ENCODE measurements around the gene RACK1. TPM values are rescaled to one million over a fixed set of nuclear protein-coding genes. Genes with fewer than 3 reads are reported as not detected.

Gene RACK1
- total and polyA plus RNA-seq, 2 donors (not counting 3 experiments of a cell fraction or from before 2014, with no cell fraction given) = 1,910 to 5,629 TPM

DNA sequence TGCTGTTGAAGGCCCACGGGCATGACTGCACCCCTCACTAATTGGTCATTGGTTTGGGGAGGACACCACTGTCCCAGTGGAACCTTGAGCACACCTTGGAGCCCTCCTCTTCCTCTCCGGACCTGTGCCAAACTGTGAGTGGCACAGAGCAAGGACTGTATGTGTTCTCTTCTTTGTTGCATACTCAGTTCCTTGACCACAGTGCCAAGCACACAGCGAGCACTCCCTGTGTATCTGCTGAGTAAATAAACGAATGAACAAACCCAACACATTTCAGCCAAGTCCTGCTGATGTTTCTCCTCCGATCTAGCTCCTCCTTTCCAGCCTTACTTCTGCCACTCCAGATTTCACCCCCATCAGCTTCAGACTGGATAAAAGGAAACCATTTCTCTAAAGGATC, 19.9 kb upstream of the RACK1 start:
- dilution Hi-C loops (cut with MboI; ENCODE audit: extremely low pct_ligation_motif_present, low sequenced_read_pairs) (no loop called here), intact Hi-C loops (cut with micrococcal nuclease) (loop anchor here (5.0 kb wide), 1 partner anchor 461 kb away; the partner anchor contains the start of gene MGAT1)
- Histone ChIP-seq H3K4me1 (ENCODE audit: control insufficient read depth, extremely low read depth, insufficient read depth, low read length) (peaks cover 18% of the 10 kb centered on the region), H3K9me3 (replicated peaks; ENCODE audit: control insufficient read depth, insufficient read depth, low read length) (no peaks in the 10 kb centered on the region), H3K27ac (ENCODE audit: insufficient read depth, low read depth, low read length) (no peak overlapping the region), H3K79me2 (ENCODE audit: control insufficient read depth, insufficient read depth, low read length) (peaks cover 28% of the 10 kb centered on the region), H3K4me3 (replicated peaks in 1 of 3; ENCODE audit: insufficient read depth in 1 of 3, low read depth in 1 of 3, low read length in 3 of 3) (no peak overlapping the region), H3K9me1 (replicated peaks; ENCODE audit: control insufficient read depth, extremely low read depth, insufficient read depth, low read length) (no peaks in the 10 kb centered on the region), H3K9ac (replicated peaks; ENCODE audit: extremely low read depth, insufficient read depth, low read length) (no peak overlapping the region), H4K20me1 (replicated peaks; ENCODE audit: control insufficient read depth, extremely low read depth, insufficient read depth, low read length) (peaks cover 2% of the 10 kb centered on the region), H3K27me3 (ENCODE audit: control insufficient read depth in 2 of 2, insufficient read depth in 2 of 2, low read length in 2 of 2) (no peaks in the 10 kb centered on the region), H2AFZ (ENCODE audit: low read depth, low read length) (no peak overlapping the region), H3K4me2 (ENCODE audit: insufficient read depth, low read length) (no peak overlapping the region), H3K36me3 (ENCODE audit: control insufficient read depth in 2 of 2, extremely low read depth in 1 of 2, insufficient read depth in 2 of 2, low read length in 2 of 2) (peaks cover 0 to 5% of the 10 kb centered on the region in 2 experiments)
- FAIRE-seq (no peak), DNase-seq (ENCODE audit: low read depth, low spot score) (no peak)
- CTCF ChIA-PET = no interaction called here
- TF ChIP-seq POLR2AphosphoS5 (IDR thresholded peaks at IDR 0.05; ENCODE audit: insufficient read depth, low read depth, low read length) (no peak), EZH2 (IDR thresholded peaks at IDR 0.05; ENCODE audit: borderline replicate concordance, low read depth, low read length, severe bottlenecking) (no peak), FOS (IDR thresholded peaks at IDR 0.05; ENCODE audit: borderline replicate concordance, insufficient read depth, low read length) (no peak), MYC (IDR thresholded peaks at IDR 0.05; ENCODE audit: low read depth, low read length) (no peak), JUN (IDR thresholded peaks at IDR 0.05; ENCODE audit: borderline replicate concordance, insufficient read depth, insufficient read length, low read depth) (no peak), GATA2 (IDR thresholded peaks at IDR 0.05; ENCODE audit: insufficient read depth, insufficient read length, low read depth, low read length) (no peak), POLR2A (IDR thresholded peaks at IDR 0.05; ENCODE audit: low read depth, low read length) (no peak)
- TF ChIP-seq, protein P1, sequence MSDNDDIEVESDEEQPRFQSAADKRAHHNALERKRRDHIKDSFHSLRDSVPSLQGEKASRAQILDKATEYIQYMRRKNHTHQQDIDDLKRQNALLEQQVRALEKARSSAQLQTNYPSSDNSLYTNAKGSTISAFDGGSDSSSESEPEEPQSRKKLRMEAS (IDR thresholded peaks at IDR 0.05; ENCODE audit: insufficient read depth, insufficient read length) = no peak
- TF ChIP-seq, protein P2, sequence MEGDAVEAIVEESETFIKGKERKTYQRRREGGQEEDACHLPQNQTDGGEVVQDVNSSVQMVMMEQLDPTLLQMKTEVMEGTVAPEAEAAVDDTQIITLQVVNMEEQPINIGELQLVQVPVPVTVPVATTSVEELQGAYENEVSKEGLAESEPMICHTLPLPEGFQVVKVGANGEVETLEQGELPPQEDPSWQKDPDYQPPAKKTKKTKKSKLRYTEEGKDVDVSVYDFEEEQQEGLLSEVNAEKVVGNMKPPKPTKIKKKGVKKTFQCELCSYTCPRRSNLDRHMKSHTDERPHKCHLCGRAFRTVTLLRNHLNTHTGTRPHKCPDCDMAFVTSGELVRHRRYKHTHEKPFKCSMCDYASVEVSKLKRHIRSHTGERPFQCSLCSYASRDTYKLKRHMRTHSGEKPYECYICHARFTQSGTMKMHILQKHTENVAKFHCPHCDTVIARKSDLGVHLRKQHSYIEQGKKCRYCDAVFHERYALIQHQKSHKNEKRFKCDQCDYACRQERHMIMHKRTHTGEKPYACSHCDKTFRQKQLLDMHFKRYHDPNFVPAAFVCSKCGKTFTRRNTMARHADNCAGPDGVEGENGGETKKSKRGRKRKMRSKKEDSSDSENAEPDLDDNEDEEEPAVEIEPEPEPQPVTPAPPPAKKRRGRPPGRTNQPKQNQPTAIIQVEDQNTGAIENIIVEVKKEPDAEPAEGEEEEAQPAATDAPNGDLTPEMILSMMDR (IDR thresholded peaks at IDR 0.05; ENCODE audit: extremely low read depth in 1 of 2, insufficient read depth in 1 of 2, low read depth in 1 of 2, low read length in 2 of 2) = no peak
- POLR2A ChIA-PET = no interaction called here
- BruUV-seq (replicated peaks) = no TSS peak

All from endothelial cell of umbilical vein (primary cell).